ENCODE data around the gene IGSF6. TPM values are rescaled to one million over a fixed set of nuclear protein-coding genes. Genes with fewer than 3 reads are reported as not detected.

The IGSF6 gene
- total and polyA plus RNA-seq, 2 donors (not counting 1 experiment from before 2014, with no cell fraction given) = 0.33 to 1.3 TPM

GRCh38 chr16:21610766-21611165 lies 41.6 kb downstream of the IGSF6 start:
- Histone ChIP-seq H4K20me1 (ENCODE audit: control insufficient read depth, insufficient read depth, low read length, poor library complexity, severe bottlenecking) (peaks cover 66% of the 10 kb centered on the region), H2AFZ (ENCODE audit: insufficient read depth, low read depth, low read length, poor library complexity, severe bottlenecking) (no peak overlapping the region), H3K27ac (ENCODE audit: low read length in 2 of 2) (no peak overlapping the region), H3K4me1 (ENCODE audit: control insufficient read depth in 2 of 2, insufficient read depth in 2 of 2, low read length in 2 of 2) (peaks cover 25 to 28% of the 10 kb centered on the region in 2 donors), H3K79me2 (ENCODE audit: control insufficient read depth, insufficient read depth, low read length) (peaks cover 99% of the 10 kb centered on the region), H3K36me3 (replicated peaks in 1 of 2; ENCODE audit: control extremely low read depth in 1 of 2, control insufficient read depth in 1 of 2, extremely low read depth in 1 of 2, insufficient read depth in 2 of 2, low read length in 1 of 2) (peaks cover 0 to 10% of the 10 kb centered on the region in 2 experiments), H3K9ac (ENCODE audit: low read length) (no peak overlapping the region), H3K9me3 (ENCODE audit: control extremely low read depth in 1 of 3, control insufficient read depth in 2 of 3, insufficient read depth in 1 of 3, low read length in 2 of 3) (no peaks in the 10 kb centered on the region), H3K27me3 (replicated peaks in 1 of 4; ENCODE audit: control extremely low read depth in 1 of 4, control insufficient read depth in 3 of 4, insufficient read depth in 4 of 4, low read length in 3 of 4) (no peaks in the 10 kb centered on the region), H3K4me2 (replicated peaks; ENCODE audit: low read depth, low read length, poor library complexity, severe bottlenecking) (no peak overlapping the region), H3K4me3 (ENCODE audit: control extremely low read depth in 1 of 5, extremely low read depth in 1 of 5, insufficient read depth in 1 of 5, low read depth in 2 of 5, low read length in 4 of 5) (no peak overlapping the region)
- CTCF ChIA-PET = interaction anchor here (1.1 to 1.9 kb wide), 2 partner anchors 28 to 47 kb away, joined by 4 read pairs; no protein-coding TSS in a partner anchor
- Mint-ChIP-seq H3K27ac (no peak overlapping the region), H3K27me3 (no peaks in the 10 kb centered on the region), H3K9me3 (ENCODE audit: insufficient read depth) (no peaks in the 10 kb centered on the region), H3K4me1 (peaks cover 53% of the 10 kb centered on the region), H3K4me3 (no peak overlapping the region)
- TF ChIP-seq CTCF (IDR thresholded peaks at IDR 0.05) = no peak
- no peak for TF ChIP-seq EZH2 (IDR thresholded peaks at IDR 0.05; ENCODE audit: borderline replicate concordance, insufficient read depth, low read depth, low read length, poor library complexity, severe bottlenecking)
- POLR2A ChIA-PET = no interaction called here
- ATAC-seq (ENCODE audit: low read depth) (no peak), DNase-seq (no peak)
- WGBS (ENCODE audit: insufficient coverage) = no CpG with 5 or more reads among the region's 2 CpGs
- intact Hi-C loops (cut with micrococcal nuclease) = no loop called here

- peaks cover 0 to 10% of the 10 kb centered on the region in 2 experiments for H3K36me3 ChIP-seq (replicated peaks in 1 of 2; ENCODE audit: control extremely low read depth in 1 of 2, control insufficient read depth in 1 of 2, extremely low read depth in 1 of 2, insufficient read depth in 2 of 2, low read length in 1 of 2)
- no peak overlapping the region for H2AFZ ChIP-seq (ENCODE audit: insufficient read depth, low read depth, low read length, poor library complexity, severe bottlenecking)
- Mint-ChIP-seq H3K4me1 (peaks cover 52% of the 10 kb centered on the region), H3K27me3 (no peaks in the 10 kb centered on the region), H3K9me3 (ENCODE audit: insufficient read depth) (no peaks in the 10 kb centered on the region), H3K27ac (no peak overlapping the region), H3K4me3 (peak overlapping the region; percentile 26)
- no peaks in the 10 kb centered on the region for H3K27me3 ChIP-seq (replicated peaks in 1 of 4; ENCODE audit: control extremely low read depth in 1 of 4, control insufficient read depth in 3 of 4, insufficient read depth in 4 of 4, low read length in 3 of 4)
- CTCF ChIA-PET = interaction anchor here (1.1 to 1.9 kb wide), 2 partner anchors 29 to 47 kb away, joined by 4 read pairs; no protein-coding TSS in a partner anchor
- H3K9ac ChIP-seq (ENCODE audit: low read length) = no peak overlapping the region
- intact Hi-C loops (cut with micrococcal nuclease) = no loop called here
- no peak overlapping the region for H3K4me2 ChIP-seq (replicated peaks; ENCODE audit: low read depth, low read length, poor library complexity, severe bottlenecking)
- H3K9me3 ChIP-seq (ENCODE audit: control extremely low read depth in 1 of 3, control insufficient read depth in 2 of 3, insufficient read depth in 1 of 3, low read length in 2 of 3) = no peaks in the 10 kb centered on the region
- peaks cover 65% of the 10 kb centered on the region for H4K20me1 ChIP-seq (ENCODE audit: control insufficient read depth, insufficient read depth, low read length, poor library complexity, severe bottlenecking)
- H3K4me1 ChIP-seq (ENCODE audit: control insufficient read depth in 2 of 2, insufficient read depth in 2 of 2, low read length in 2 of 2) = peaks cover 21 to 27% of the 10 kb centered on the region in 2 donors
- WGBS (ENCODE audit: insufficient coverage) = 92% methylated on average over 2 of the region's 3 CpGs
- no peak overlapping the region for H3K27ac ChIP-seq (ENCODE audit: low read length in 2 of 2)
- ATAC-seq (ENCODE audit: low read depth) (no peak), DNase-seq (no peak)
- POLR2A ChIA-PET = no interaction called here
- TF ChIP-seq EZH2 (IDR thresholded peaks at IDR 0.05; ENCODE audit: borderline replicate concordance, insufficient read depth, low read depth, low read length, poor library complexity, severe bottlenecking) (no peak), CTCF (IDR thresholded peaks at IDR 0.05) (no peak)
- peaks cover 99% of the 10 kb centered on the region for H3K79me2 ChIP-seq (ENCODE audit: control insufficient read depth, insufficient read depth, low read length)
- no peak overlapping the region for H3K4me3 ChIP-seq (ENCODE audit: control extremely low read depth in 1 of 5, extremely low read depth in 1 of 5, insufficient read depth in 1 of 5, low read depth in 2 of 5, low read length in 4 of 5)
Observed at GRCh38 chr16:21610006-21610544, 42.3 kb downstream of the IGSF6 start.

Data from B cell (primary cell).